ENCODE measurements around the gene PICK1. TPM values are rescaled to one million over a fixed set of nuclear protein-coding genes. Genes with fewer than 3 reads are reported as not detected.
A peak's percentile ranks its signal among the peaks of the same experiment; 100 is the strongest.

PICK1 gene
- total RNA-seq, 1 experiment from 2014 or later, result 35.7 TPM

GRCh38 chr22:38086001-38086845 is 29.0 kb downstream of the PICK1 start:
- Histone ChIP-seq H4K91ac (ENCODE audit: insufficient read length, low read depth, low read length) (no peak overlapping the region), H2BK12ac (ENCODE audit: insufficient read length, low read depth, low read length) (no peak overlapping the region), H2BK120ac (ENCODE audit: low read depth, low read length, poor library complexity, severe bottlenecking) (no peak overlapping the region), H3K23me2 (ENCODE audit: insufficient read length, low read depth, low read length, poor library complexity, severe bottlenecking) (no peaks in the 10 kb centered on the region), H3K18ac (ENCODE audit: insufficient read length, low read depth, low read length) (no peak overlapping the region), H2AFZ (ENCODE audit: low read length) (no peak overlapping the region), H3K27ac (ENCODE audit: insufficient read length, low read depth, low read length) (no peak overlapping the region), H2BK15ac (ENCODE audit: low read depth, low read length) (no peak overlapping the region), H3K79me1 (ENCODE audit: insufficient read depth, low read depth, low read length, poor library complexity, severe bottlenecking) (no peaks in the 10 kb centered on the region), H4K5ac (ENCODE audit: insufficient read length, low read depth, low read length) (no peak overlapping the region), H3K27me3 (ENCODE audit: insufficient read depth, low read length) (peaks cover 5% of the 10 kb centered on the region; the same call in 1 of the 2 replicates), H3K9me3 (ENCODE audit: control insufficient read depth, low read depth, low read length) (no peaks in the 10 kb centered on the region), H2BK5ac (ENCODE audit: insufficient read length, low read length) (no peak overlapping the region), H3K79me2 (ENCODE audit: insufficient read depth, low read length) (no peaks in the 10 kb centered on the region), H2AK5ac (ENCODE audit: insufficient read length, low read length) (no peak overlapping the region), H3K23ac (ENCODE audit: insufficient read length, low read depth, low read length) (no peak overlapping the region), H3K4me1 (ENCODE audit: insufficient read depth, low read length) (no peaks in the 10 kb centered on the region; the same call in 1 of the 2 replicates), H2BK20ac (ENCODE audit: low read depth, low read length, poor library complexity, severe bottlenecking) (no peak overlapping the region), H4K20me1 (ENCODE audit: control insufficient read depth, insufficient read depth, insufficient read length) (no peaks in the 10 kb centered on the region), H3K56ac (ENCODE audit: insufficient read length, low read depth, low read length) (no peak overlapping the region), H4K8ac (replicated peaks; ENCODE audit: insufficient read length, low read depth, low read length) (no peak overlapping the region), H3T11ph (ENCODE audit: low read length) (no peak overlapping the region), H3K9ac (ENCODE audit: extremely low read depth, insufficient read length, low read length) (no peak overlapping the region), H3K4me2 (ENCODE audit: insufficient read depth, insufficient read length, low read length) (no peak overlapping the region), H3K14ac (ENCODE audit: insufficient read depth, low read length) (no peak overlapping the region), H3K4ac (ENCODE audit: low read depth, low read length) (no peak overlapping the region)
- peak; percentile 80 for DNase-seq
- peaks cover 13 to 40% of the 10 kb centered on the region in 2 experiments for H3K4me1 Mint-ChIP-seq
- no peak overlapping the region for H3K4me3 Mint-ChIP-seq
- no peak overlapping the region for H3K27ac Mint-ChIP-seq
- H3K27me3 Mint-ChIP-seq (ENCODE audit: low read depth), result peaks cover 8% of the 10 kb centered on the region
- no peak for TF ChIP-seq CTCF (conservative IDR thresholded peaks at IDR 0.05)
- H3K36me3 Mint-ChIP-seq (ENCODE audit: insufficient read depth in 1 of 3, low read depth in 3 of 3), result peaks cover 1 to 10% (median 9%) of the 10 kb centered on the region in 3 experiments; a peak in 3 of 7 replicates
- H3K9me3 Mint-ChIP-seq, result no peaks in the 10 kb centered on the region
- no CpG with 5 or more reads among the region's 25 CpGs for WGBS (ENCODE audit: extremely low coverage, insufficient read length, low lambda C conversion rate)
